OCI-LY1 (cell line): ENCODE results near the gene FAM32A.

Source experiments
- H2AFZ ChIP-seq: fragments of 200-600 bp; sonication (generic), shearing (Covaris generic); 2 replicates; pipeline ENCODE4 v1.6.0; 2014; ENCODE audit warnings: antibody characterized with exemption, mild to moderate bottlenecking, low read length
- H3F3A ChIP-seq: fragments of 200-600 bp; sonication (generic), shearing (Covaris generic); 2 replicates; pipeline ENCODE4 v1.6.0; 2014; ENCODE audit warnings: mild to moderate bottlenecking, antibody characterized with exemption, low read length, moderate library complexity; ENCODE audit not compliant: insufficient read depth
- H3K27ac ChIP-seq: fragments of 200-600 bp; sonication (generic); 2 replicates; pipeline ENCODE4 v1.5.1; 2014; ENCODE audit warnings: low read length, mixed run types, mild to moderate bottlenecking, low read depth; ENCODE audit not compliant: poor library complexity, severe bottlenecking
- H3K27me3 ChIP-seq: fragments of 200-600 bp; sonication (generic); 2 replicates; pipeline ENCODE4 v1.6.0; 2014; ENCODE audit warnings: antibody characterized with exemption, mild to moderate bottlenecking, low read length, moderate library complexity; ENCODE audit not compliant: insufficient read depth
- H3K36me3 ChIP-seq: fragments of 200-600 bp; sonication (generic); 2 replicates; pipeline ENCODE4 v1.6.1; 2014; ENCODE audit warnings: mild to moderate bottlenecking, antibody characterized with exemption, low read length, moderate library complexity, mixed read lengths; ENCODE audit not compliant: insufficient read depth
- H3K4me1 ChIP-seq: fragments of 200-600 bp; sonication (generic); 2 replicates; pipeline ENCODE4 v1.5.1; 2014; ENCODE audit warnings: mild to moderate bottlenecking, low read length, moderate library complexity; ENCODE audit not compliant: insufficient read depth, severe bottlenecking
- H3K4me2 ChIP-seq: fragments of 200-600 bp; sonication (generic), shearing (Covaris generic); 2 replicates; pipeline ENCODE4 v1.6.1; 2014; ENCODE audit warnings: low read length
- H3K4me3 ChIP-seq: fragments of 200-600 bp; sonication (generic); 2 replicates; pipeline ENCODE4 v1.5.1; 2014; ENCODE audit warnings: low read length, low read depth, mild to moderate bottlenecking, mixed read lengths; ENCODE audit not compliant: poor library complexity, severe bottlenecking
- H3K79me2 ChIP-seq: fragments of 200-600 bp; shearing (Covaris generic); 2 replicates; pipeline ENCODE4 v1.6.1; 2016; ENCODE audit warnings: mixed run types, low read length, mixed read lengths; ENCODE audit not compliant: insufficient read depth
- H3K9ac ChIP-seq: fragments of 200-600 bp; sonication (generic), shearing (Covaris generic); 2 replicates; pipeline ENCODE4 v1.6.1; 2014; ENCODE audit warnings: mild to moderate bottlenecking, low read length, mixed read lengths
- H3K9me2 ChIP-seq: fragments of 200-600 bp; sonication (generic), shearing (Covaris generic); 2 replicates; pipeline ENCODE4 v1.6.1; 2014; ENCODE audit warnings: low read depth, mild to moderate bottlenecking, low read length, mixed read lengths
- H3K9me3 ChIP-seq: fragments of 200-600 bp; shearing (Covaris generic); 2 replicates; pipeline ENCODE4 v1.6.1; 2014; ENCODE audit warnings: low read length, mixed read lengths
- H4K20me1 ChIP-seq: fragments of 200-600 bp; sonication (generic), shearing (Covaris generic); 2 replicates; pipeline ENCODE4 v1.6.0; 2016; ENCODE audit warnings: mild to moderate bottlenecking, low read length; ENCODE audit not compliant: insufficient read depth
- CTCF ChIP-seq: fragments of 200-600 bp; sonication (generic), shearing (Covaris generic); IDR thresholded peaks from 2 replicates; pipeline ENCODE4 v1.5.1; 2017; ENCODE audit warnings: mild to moderate bottlenecking, antibody characterized with exemption, low read length, moderate library complexity, mixed read lengths
- EZH2 ChIP-seq: fragments of 200-600 bp; sonication (generic), shearing (Covaris generic); IDR thresholded peaks from 2 replicates; pipeline ENCODE4 v1.8.0; 2017; ENCODE audit warnings: borderline replicate concordance, mixed run types, mild to moderate bottlenecking, antibody characterized with exemption, low read length, moderate library complexity, mixed read lengths

FAM32A gene

GRCh38 chr19:16208847-16209665 is 23.8 kb downstream of the FAM32A start:
- H3K36me3 ChIP-seq = peaks cover 72% of the 10 kb centered on the region
- H2AFZ ChIP-seq = no peak overlapping the region
- no peaks in the 10 kb centered on the region for H3K9me3 ChIP-seq

GRCh38 chr19:16210168-16210567 is 25.0 kb downstream of the FAM32A start:
- peaks cover 66% of the 10 kb centered on the region for H3K36me3 ChIP-seq
- no peak overlapping the region for H3K9ac ChIP-seq
- H3K4me1 ChIP-seq = no peaks in the 10 kb centered on the region
- no peaks in the 10 kb centered on the region for H3F3A ChIP-seq
- no peaks in the 10 kb centered on the region for H3K9me3 ChIP-seq
- no peaks in the 10 kb centered on the region for H3K9me2 ChIP-seq
- no peaks in the 10 kb centered on the region for H3K27me3 ChIP-seq
- TF ChIP-seq EZH2 = no peak
- TF ChIP-seq CTCF = no peak
- H2AFZ ChIP-seq = no peak overlapping the region
- H4K20me1 ChIP-seq = no peaks in the 10 kb centered on the region
- H3K79me2 ChIP-seq = no peaks in the 10 kb centered on the region
- no peak overlapping the region for H3K4me2 ChIP-seq
- no peak overlapping the region for H3K27ac ChIP-seq
- no peak overlapping the region for H3K4me3 ChIP-seq

More at GRCh38 chr19:16208847-16209665, 23.8 kb downstream of the FAM32A start:
- Histone ChIP-seq H3F3A (no peaks in the 10 kb centered on the region), H3K27ac (no peak overlapping the region), H3K27me3 (no peaks in the 10 kb centered on the region), H3K79me2 (no peaks in the 10 kb centered on the region), H3K4me2 (no peak overlapping the region), H3K4me1 (no peaks in the 10 kb centered on the region), H4K20me1 (no peaks in the 10 kb centered on the region), H3K9me2 (no peaks in the 10 kb centered on the region), H3K4me3 (no peak overlapping the region), H3K9ac (no peak overlapping the region)
- TF ChIP-seq CTCF (no peak), EZH2 (no peak)

GRCh38 chr19:16213076-16213475 is 27.9 kb downstream of the FAM32A start:
- no peaks in the 10 kb centered on the region for H3K9me3 ChIP-seq
- no peak overlapping the region for H3K4me2 ChIP-seq
- H3K4me1 ChIP-seq = no peaks in the 10 kb centered on the region
- no peak for TF ChIP-seq CTCF
- no peak for TF ChIP-seq EZH2
- no peaks in the 10 kb centered on the region for H3F3A ChIP-seq
- no peak overlapping the region for H2AFZ ChIP-seq
- H3K36me3 ChIP-seq = peaks cover 75% of the 10 kb centered on the region
- no peaks in the 10 kb centered on the region for H3K79me2 ChIP-seq
- no peak overlapping the region for H3K4me3 ChIP-seq
- no peaks in the 10 kb centered on the region for H3K27me3 ChIP-seq
- no peaks in the 10 kb centered on the region for H4K20me1 ChIP-seq
- no peaks in the 10 kb centered on the region for H3K9me2 ChIP-seq
- no peak overlapping the region for H3K27ac ChIP-seq
- H3K9ac ChIP-seq = no peak overlapping the region
